HEK293 (cell line): ENCODE data around the gene FARSA.

Source experiments
- ELK4 ChIP-seq: IDR thresholded peaks from 2 replicates; pipeline ENCODE4 v1.6.1; 2011; ENCODE audit warnings: mild to moderate bottlenecking, low read depth, low read length, borderline replicate concordance
- HOXA7 ChIP-seq: sonication (generic); formaldehyde crosslinking; IDR thresholded peaks from 2 replicates; pipeline ENCODE4 v1.8.1; 2022; ENCODE audit warnings: missing genetic modification reagents, borderline replicate concordance
- HOXD13 ChIP-seq: sonication (generic); formaldehyde crosslinking; IDR thresholded peaks from 2 replicates; pipeline ENCODE4 v1.8.0; 2022; ENCODE audit warnings: missing genetic modification reagents, borderline replicate concordance
- KLF17 ChIP-seq: fragments of 450-650 bp; formaldehyde crosslinking; IDR thresholded peaks from 2 replicates; pipeline ENCODE4 v1.5.1; 2016; ENCODE audit warnings: missing biosample characterization, missing genetic modification characterization
- KLF8 ChIP-seq: fragments of 450-650 bp; formaldehyde crosslinking; IDR thresholded peaks from 2 replicates; pipeline ENCODE4 v1.5.1; 2016; ENCODE audit warnings: missing biosample characterization, missing genetic modification characterization
- PRDM10 ChIP-seq: fragments of 450-650 bp; formaldehyde crosslinking; IDR thresholded peaks from 2 replicates; pipeline ENCODE4 v1.5.1; 2016; ENCODE audit warnings: missing biosample characterization, missing genetic modification characterization
- SP2 ChIP-seq: fragments of 450-650 bp; formaldehyde crosslinking; IDR thresholded peaks from 2 replicates; pipeline ENCODE4 v1.5.1; 2016; ENCODE audit warnings: missing biosample characterization, missing genetic modification characterization
- ZBTB7A ChIP-seq: fragments of 450-650 bp; formaldehyde crosslinking; IDR thresholded peaks from 2 replicates; pipeline ENCODE4 v1.5.1; 2016; ENCODE audit warnings: low read depth, missing biosample characterization, missing genetic modification characterization
- ZFHX2 ChIP-seq: fragments of 450-650 bp; formaldehyde crosslinking; conservative IDR thresholded peaks from 2 replicates; pipeline ENCODE4 v1.5.1; 2016; ENCODE audit warnings: missing biosample characterization, missing genetic modification characterization
- ZFP3 ChIP-seq: fragments of 450-650 bp; formaldehyde crosslinking; IDR thresholded peaks from 2 replicates; pipeline ENCODE4 v1.5.1; 2016; ENCODE audit warnings: low read depth, missing biosample characterization, missing genetic modification characterization
- ZNF133 ChIP-seq: fragments of 450-650 bp; formaldehyde crosslinking; IDR thresholded peaks from 2 replicates; pipeline ENCODE4 v1.5.1; 2016; ENCODE audit warnings: missing biosample characterization, missing genetic modification characterization
- ZNF155 ChIP-seq: fragments of 450-650 bp; formaldehyde crosslinking; IDR thresholded peaks from 2 replicates; pipeline ENCODE4 v1.5.1; 2016; ENCODE audit warnings: missing biosample characterization, missing genetic modification characterization
- ZNF169 ChIP-seq: fragments of 450-650 bp; formaldehyde crosslinking; IDR thresholded peaks from 2 replicates; pipeline ENCODE4 v1.5.1; 2016; ENCODE audit warnings: missing biosample characterization, missing genetic modification characterization
- ZNF175 ChIP-seq: fragments of 450-650 bp; formaldehyde crosslinking; IDR thresholded peaks from 2 replicates; pipeline ENCODE4 v1.5.1; 2016; ENCODE audit warnings: missing biosample characterization, missing genetic modification characterization
- ZNF2 ChIP-seq: fragments of 450-650 bp; formaldehyde crosslinking; IDR thresholded peaks from 2 replicates; pipeline ENCODE4 v1.5.1; 2016; ENCODE audit warnings: missing biosample characterization, missing genetic modification characterization
- ZNF26 ChIP-seq: fragments of 450-650 bp; formaldehyde crosslinking; IDR thresholded peaks from 2 replicates; pipeline ENCODE4 v1.5.1; 2016; ENCODE audit warnings: missing biosample characterization, missing genetic modification characterization
- ZNF274 ChIP-seq, 2 experiments: fragments of 200-500 bp in 1 of 2; fragments of 450-650 bp in 1 of 2; sonication (Bioruptor generic) in 1 of 2; formaldehyde crosslinking in 1 of 2; IDR thresholded peaks; 2 replicates each; pipeline versions ENCODE4 v1.5.1 to v1.6.1; 2014 to 2016; ENCODE audit warnings: borderline replicate concordance in 1 of 2, inconsistent platforms in 1 of 2, low read length in 1 of 2, missing biosample characterization in 1 of 2, missing genetic modification characterization in 1 of 2
- ZNF302 ChIP-seq: fragments of 450-650 bp; formaldehyde crosslinking; IDR thresholded peaks from 2 replicates; pipeline ENCODE4 v1.5.1; 2016; ENCODE audit warnings: missing biosample characterization, missing genetic modification characterization, low read depth
- ZNF341 ChIP-seq: fragments of 450-650 bp; formaldehyde crosslinking; IDR thresholded peaks from 2 replicates; pipeline ENCODE4; 2016; ENCODE audit warnings: low read depth, missing biosample characterization, missing genetic modification characterization
- ZNF391 ChIP-seq: fragments of 450-650 bp; formaldehyde crosslinking; IDR thresholded peaks from 2 replicates; pipeline ENCODE4 v1.5.1; 2016; ENCODE audit warnings: low read depth, missing biosample characterization, missing genetic modification characterization, borderline replicate concordance
- ZNF571 ChIP-seq: fragments of 450-650 bp; formaldehyde crosslinking; IDR thresholded peaks from 2 replicates; pipeline ENCODE4 v1.5.0; 2017; ENCODE audit warnings: missing biosample characterization, missing genetic modification characterization
- ZNF596 ChIP-seq: fragments of 450-650 bp; IDR thresholded peaks from 2 replicates; pipeline ENCODE4 v1.5.0; 2018; ENCODE audit warnings: missing biosample characterization, mild to moderate bottlenecking, missing genetic modification characterization, moderate library complexity
- ZNF610 ChIP-seq: fragments of 450-650 bp; formaldehyde crosslinking; IDR thresholded peaks from 2 replicates; pipeline ENCODE4 v1.5.1; 2016; ENCODE audit warnings: missing biosample characterization, missing genetic modification characterization, borderline replicate concordance
- ZNF639 ChIP-seq: fragments of 450-650 bp; formaldehyde crosslinking; IDR thresholded peaks from 2 replicates; pipeline ENCODE4 v1.5.1; 2016; ENCODE audit warnings: missing biosample characterization, missing genetic modification characterization
- ZNF660 ChIP-seq: fragments of 450-650 bp; IDR thresholded peaks from 2 replicates; pipeline ENCODE4 v1.5.1; 2018; ENCODE audit warnings: missing biosample characterization, mild to moderate bottlenecking, missing genetic modification characterization
- ZNF76 ChIP-seq: fragments of 450-650 bp; formaldehyde crosslinking; IDR thresholded peaks from 2 replicates; pipeline ENCODE4; 2016; ENCODE audit warnings: low read depth, missing biosample characterization, missing genetic modification characterization, borderline replicate concordance
- ZNF792 ChIP-seq: fragments of 450-650 bp; formaldehyde crosslinking; IDR thresholded peaks from 2 replicates; pipeline ENCODE4 v1.5.1; 2016; ENCODE audit warnings: missing biosample characterization, missing genetic modification characterization
- TF ChIP-seq, protein P1 (sequence below): fragments of 450-650 bp; formaldehyde crosslinking; IDR thresholded peaks from 2 replicates; pipeline ENCODE4 v1.5.1; 2016; ENCODE audit warnings: missing biosample characterization, missing genetic modification characterization

Gene FARSA

GRCh38 chr19:12880551-12881171, 52.9 kb downstream of the FARSA start (continued):
- TF ChIP-seq ZNF571 (tag by site-specific recombination) (no peak), ZNF274 (IDR thresholded peaks at IDR 0.05; ENCODE audit: low read length) (no peak), ZNF274 (tag by site-specific recombination; IDR thresholded peaks at IDR 0.05; ENCODE audit: borderline replicate concordance) (no peak), ZFHX2 (tag by site-specific recombination) (peak; percentile 53), ZNF639 (tag by site-specific recombination) (peak; percentile 27; the same call in 1 of the 2 replicates), ZNF660 (no peak), ZNF26 (tag by site-specific recombination) (no peak), HOXA7 (CRISPR knock-in tag) (no peak), KLF17 (tag by site-specific recombination) (0 out of 2 replicates have a peak, but pooled peaks have one; percentile 11), ZNF792 (tag by site-specific recombination) (no peak), ZNF341 (tag by site-specific recombination) (no peak; the same call in 1 of the 2 replicates), ZNF391 (no peak), ZNF596 (tag by site-specific recombination) (no peak), ZNF175 (no peak), KLF8 (0 out of 2 replicates have a peak, but pooled peaks have one; percentile 22), ZNF133 (tag by site-specific recombination) (no peak), ZNF610 (no peak), SP2 (tag by site-specific recombination) (no peak), ZFP3 (tag by site-specific recombination) (no peak), ZBTB7A (tag by site-specific recombination) (peak; percentile 61; the same call in 1 of the 2 replicates), ELK4 (no peak), HOXD13 (CRISPR knock-in tag) (no peak), PRDM10 (tag by site-specific recombination) (peak; percentile 100), ZNF76 (tag by site-specific recombination) (peak; percentile 7; the same call in 1 of the 2 replicates), ZNF302 (tag by site-specific recombination) (no peak), ZNF169 (no peak), ZNF2 (tag by site-specific recombination) (no peak), ZNF155 (tag by site-specific recombination) (no peak)
- TF ChIP-seq, protein P1, sequence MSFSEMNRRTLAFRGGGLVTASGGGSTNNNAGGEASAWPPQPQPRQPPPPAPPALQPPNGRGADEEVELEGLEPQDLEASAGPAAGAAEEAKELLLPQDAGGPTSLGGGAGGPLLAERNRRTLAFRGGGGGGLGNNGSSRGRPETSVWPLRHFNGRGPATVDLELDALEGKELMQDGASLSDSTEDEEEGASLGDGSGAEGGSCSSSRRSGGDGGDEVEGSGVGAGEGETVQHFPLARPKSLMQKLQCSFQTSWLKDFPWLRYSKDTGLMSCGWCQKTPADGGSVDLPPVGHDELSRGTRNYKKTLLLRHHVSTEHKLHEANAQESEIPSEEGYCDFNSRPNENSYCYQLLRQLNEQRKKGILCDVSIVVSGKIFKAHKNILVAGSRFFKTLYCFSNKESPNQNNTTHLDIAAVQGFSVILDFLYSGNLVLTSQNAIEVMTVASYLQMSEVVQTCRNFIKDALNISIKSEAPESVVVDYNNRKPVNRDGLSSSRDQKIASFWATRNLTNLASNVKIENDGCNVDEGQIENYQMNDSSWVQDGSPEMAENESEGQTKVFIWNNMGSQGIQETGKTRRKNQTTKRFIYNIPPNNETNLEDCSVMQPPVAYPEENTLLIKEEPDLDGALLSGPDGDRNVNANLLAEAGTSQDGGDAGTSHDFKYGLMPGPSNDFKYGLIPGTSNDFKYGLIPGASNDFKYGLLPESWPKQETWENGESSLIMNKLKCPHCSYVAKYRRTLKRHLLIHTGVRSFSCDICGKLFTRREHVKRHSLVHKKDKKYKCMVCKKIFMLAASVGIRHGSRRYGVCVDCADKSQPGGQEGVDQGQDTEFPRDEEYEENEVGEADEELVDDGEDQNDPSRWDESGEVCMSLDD: 0 out of 2 replicates have a peak, but pooled peaks have one; percentile 18
